HG03521 (cell line): ENCODE results near the gene PHYHIPL.

Experiments used
- ATAC-seq: cut with Tn5 transposase; IDR thresholded peaks from one replicate; pipeline ENCODE4 v1.9.1; 2021; ENCODE audit warnings: mild to moderate bottlenecking, moderate library complexity; ENCODE audit not compliant: unreplicated experiment

The PHYHIPL gene

DNA sequence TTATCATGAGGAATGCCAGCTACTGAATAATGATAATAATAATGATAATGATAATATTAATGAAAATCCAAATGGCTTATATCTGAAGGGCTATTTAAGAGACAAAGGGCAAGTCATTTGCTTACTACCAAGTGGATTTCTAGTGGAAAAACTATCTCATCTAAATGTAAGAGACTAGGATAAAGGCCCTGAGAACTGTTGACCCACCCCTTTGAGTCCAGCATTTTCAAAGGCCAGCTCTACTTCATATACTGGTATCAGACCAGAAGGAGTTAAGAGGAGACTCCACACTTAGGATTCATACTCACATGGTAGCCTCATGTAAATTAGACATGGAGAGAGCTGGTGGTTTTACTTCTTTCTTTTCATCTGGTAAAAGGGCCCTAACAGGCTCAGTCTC lies 76.0 kb downstream of the PHYHIPL start:
- ATAC-seq = no peak

DNA sequence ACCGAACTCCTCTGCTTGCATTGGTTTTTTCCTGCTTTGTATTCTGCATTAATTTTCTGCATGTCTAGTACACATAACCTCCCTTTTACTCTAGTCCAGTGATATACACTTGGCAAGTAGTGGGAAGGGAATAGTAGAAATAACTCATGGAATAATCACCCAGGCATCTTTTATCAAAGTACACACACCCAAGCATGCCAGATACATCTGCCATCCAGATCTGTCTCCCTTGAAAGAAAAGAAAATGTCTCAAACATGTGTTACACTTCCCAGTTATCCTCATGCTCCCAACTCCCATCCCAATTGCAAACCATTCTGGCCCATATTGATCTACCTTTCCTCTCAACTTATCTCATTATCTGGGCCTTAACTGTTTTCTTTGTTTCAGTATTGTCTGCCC lies 79.0 kb downstream of the PHYHIPL start:
- ATAC-seq = no peak

DNA sequence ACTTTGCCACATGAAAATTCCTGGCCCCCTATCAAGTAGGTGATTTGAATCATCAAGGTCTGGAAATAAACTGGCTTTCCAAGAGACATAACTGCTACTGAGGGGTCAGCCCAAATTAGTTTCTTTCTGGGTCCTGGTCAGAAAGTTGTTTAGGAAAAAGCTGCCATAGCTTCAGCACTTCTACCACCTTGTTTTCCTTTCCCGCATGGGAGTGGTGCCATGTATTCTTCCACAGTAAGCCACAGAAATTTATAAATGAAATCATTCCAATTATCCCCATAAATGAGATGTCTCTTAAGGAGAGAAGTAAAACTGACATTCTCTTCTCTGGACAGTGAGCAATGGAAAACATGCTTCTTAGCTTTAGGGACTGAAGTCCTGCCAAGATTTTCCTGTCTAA lies 80.8 kb downstream of the PHYHIPL start:
- no peak for ATAC-seq

DNA sequence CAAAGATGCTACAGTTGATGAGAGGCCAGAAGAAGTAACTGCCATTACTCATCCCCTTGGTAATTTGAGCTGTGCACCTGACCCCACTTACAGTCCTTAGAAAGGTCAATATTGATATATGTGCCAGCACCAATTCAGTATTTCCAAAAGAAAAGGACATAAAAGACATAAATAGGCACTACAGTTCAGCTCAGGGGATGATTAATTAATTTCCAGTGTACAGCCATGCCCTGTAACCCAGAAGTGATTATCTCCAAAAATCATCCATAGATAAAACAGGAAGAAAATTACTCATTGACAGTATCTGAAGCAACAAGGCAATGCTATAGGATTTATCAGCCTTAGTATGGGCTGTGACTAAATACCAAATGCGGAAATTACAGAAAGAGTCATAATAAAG lies 82.4 kb downstream of the PHYHIPL start:
- ATAC-seq = no peak

DNA sequence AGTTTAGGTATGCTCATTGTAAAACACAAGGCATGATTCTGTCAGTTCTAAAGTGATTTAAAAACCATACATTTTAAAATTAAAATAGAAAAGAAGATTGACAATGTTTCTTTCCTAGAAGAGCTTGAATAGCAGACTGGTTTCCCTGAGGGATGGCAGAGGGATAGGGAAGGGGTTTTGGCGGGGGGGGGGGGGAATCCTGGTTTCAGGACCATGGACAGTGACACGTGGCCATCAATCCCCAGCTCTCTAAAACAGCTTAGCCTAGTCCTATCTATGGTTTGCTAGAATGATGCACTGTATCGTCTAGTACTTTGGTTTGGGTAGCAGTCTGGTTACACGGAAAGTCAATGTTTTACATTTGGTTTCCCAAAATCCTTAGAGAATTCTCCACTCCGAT lies 88.7 kb downstream of the PHYHIPL start:
- ATAC-seq = no peak

DNA sequence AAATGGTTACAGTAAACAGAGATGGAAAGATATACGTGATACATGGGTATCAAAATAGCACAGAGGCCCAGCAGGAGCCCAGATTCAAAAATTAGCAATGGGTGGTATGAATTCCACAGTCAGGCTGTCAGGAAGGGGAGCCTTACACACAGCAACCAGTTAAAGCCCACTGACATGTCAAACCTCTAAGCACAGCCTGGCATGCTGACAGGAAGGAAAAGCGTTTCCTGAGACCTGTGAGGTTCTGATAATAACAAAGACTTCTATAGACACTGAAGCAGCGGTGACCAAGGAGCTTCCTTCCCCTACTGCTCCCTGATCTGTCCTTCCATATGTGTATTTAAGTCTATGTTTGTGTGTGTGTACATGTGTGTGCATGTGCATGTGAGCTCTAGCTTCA lies 89.9 kb downstream of the PHYHIPL start:
- ATAC-seq = no peak

DNA sequence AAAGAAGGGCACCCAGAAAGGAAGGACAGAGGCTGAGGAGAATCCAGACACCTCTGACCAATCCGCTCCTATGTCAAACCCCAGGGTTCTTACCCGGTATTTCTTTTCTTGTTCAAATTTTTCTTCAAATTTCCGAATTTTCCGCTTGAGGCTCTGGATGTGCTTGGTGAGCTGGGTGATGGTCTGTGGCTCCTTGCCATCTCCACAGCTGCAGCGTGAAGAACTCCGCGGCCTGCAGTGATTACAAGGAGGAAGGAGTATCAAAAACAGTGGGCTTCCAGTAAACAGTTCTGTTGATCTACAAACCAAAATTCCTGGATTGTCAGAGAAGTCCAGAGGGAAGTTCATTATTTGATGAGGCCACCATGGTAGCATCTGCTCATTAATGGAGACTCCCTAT lies 92.0 kb downstream of the PHYHIPL start:
- ATAC-seq = no peak

DNA sequence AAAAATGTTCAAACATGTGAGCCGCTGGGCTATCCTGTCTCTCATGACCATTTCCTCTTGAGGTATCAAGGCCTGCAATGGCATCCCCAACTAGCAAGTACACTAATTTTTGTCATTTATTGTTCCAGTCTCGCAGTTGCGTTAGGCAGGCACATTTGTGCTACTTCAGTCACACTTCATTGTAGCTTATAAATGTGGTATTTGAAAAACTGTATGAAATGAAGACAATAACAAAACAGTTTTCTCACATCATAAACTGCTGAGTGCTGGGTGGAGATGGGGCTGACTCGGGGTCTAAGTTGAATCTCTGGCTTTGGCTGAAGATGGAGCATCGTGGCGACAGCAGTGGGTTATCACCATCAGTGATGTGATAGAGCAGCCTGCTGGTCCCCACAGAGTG lies 93.2 kb downstream of the PHYHIPL start:
- ATAC-seq = no peak

DNA sequence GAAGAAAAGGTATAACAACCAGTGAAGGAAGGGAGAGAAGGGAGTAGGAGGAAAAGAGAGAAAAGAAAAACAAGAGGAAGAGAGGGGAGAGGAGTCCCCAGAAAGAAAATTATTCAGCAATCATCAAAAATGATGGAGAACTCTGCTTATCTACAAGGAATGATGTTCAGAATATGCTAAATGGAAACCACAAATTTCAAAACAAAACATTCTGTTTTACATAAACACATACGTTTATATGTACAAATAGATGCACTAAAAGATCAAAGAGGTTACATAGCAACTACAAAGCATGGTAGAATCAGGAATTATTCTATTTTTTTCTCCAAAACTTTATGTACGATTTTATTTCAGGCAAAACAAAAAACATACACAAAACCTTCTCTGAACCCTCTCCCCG lies 94.0 kb downstream of the PHYHIPL start:
- no peak for ATAC-seq

DNA sequence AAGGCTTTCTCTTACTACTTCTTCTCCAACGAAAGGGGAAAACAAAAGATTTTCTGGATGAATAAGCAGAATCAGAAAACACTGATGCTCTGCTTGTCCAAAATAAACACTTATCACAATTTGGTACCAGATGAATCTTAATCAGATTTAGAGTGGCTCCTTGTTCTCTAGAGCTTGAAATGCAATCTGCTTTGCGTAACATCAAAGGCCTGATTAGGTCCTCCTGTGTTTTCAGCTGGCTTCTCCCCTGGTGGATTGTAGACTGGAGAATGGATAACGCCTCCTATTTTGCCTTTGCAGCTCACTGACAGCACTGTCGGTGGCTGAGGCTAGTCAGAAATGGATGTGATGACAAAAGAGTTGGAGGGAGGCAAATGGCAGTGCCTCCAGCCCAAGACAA lies 94.7 kb downstream of the PHYHIPL start:
- ATAC-seq = no peak

DNA sequence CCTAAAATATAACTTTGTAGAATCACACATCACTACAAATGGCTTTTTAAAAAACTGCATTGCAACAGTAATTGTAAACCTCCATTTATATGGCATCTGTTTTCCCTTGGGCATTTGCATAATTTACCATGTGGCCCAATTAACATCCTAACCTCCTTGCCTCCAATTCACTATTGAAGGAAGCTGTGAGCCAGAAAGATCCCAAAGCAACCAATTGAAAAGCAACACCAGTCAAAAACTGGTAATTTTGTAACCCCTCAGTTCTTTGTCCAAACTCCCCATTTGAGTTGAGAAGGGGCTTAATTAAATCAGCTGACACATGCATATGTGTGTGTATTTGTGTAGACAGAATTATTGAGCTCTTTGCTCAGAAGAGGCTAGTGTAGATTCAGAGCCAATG lies 95.6 kb downstream of the PHYHIPL start:
- ATAC-seq = no peak

DNA sequence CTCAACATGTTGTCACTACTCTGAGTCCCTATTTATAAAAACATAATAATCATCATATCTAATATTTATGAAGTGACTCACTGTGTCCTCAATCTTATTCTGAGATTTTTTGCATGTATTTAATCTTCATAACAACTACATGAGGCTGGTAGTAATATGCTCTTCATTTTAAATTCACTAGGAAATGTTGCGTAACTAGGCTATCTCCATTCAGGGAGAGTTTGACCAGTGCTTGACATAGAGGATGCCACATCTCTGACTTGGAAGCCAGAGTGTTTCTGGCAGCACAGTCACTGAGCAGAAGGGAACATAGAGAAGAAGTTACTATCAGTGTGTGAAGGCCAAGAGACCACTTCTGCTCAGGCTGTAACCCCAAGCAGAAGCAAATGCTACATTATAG lies 97.0 kb downstream of the PHYHIPL start:
- no peak for ATAC-seq

DNA sequence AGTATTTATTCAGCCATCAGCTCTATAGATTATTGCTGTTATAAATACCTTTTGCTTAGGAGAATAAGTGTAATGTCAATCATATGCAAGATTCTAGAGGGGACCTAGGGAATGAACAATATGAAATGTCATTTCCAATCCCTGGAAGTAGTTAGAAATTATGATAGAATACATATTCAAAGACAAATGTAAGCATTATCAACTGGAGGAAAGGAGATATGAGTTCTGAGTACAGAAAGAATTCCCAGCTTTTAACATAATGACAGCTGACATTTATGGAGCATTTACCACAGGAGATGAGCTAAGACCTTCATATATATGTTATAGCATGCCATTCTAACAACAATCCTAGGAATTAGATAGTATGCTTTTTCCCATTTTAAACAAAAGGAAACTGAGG lies 99.7 kb downstream of the PHYHIPL start:
- ATAC-seq = no peak

DNA sequence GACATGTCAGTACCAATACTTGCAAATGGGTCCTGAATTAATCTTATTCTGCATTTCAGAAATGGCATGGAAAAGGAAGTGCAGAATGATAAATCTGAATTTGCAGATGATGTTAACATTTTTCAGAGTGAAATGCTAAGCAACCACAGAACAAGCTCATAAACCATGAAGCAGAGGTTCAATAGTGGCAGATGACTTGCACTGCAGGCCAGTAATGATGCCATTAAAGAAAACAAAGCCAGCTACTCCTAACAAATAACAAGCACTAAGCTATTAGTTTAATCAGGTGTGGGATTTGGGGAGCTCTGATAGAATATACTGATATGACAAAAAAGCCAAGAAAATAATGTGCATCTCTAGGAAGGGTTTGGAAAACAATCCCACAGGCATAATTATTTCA lies 100.5 kb downstream of the PHYHIPL start:
- ATAC-seq = no peak

DNA sequence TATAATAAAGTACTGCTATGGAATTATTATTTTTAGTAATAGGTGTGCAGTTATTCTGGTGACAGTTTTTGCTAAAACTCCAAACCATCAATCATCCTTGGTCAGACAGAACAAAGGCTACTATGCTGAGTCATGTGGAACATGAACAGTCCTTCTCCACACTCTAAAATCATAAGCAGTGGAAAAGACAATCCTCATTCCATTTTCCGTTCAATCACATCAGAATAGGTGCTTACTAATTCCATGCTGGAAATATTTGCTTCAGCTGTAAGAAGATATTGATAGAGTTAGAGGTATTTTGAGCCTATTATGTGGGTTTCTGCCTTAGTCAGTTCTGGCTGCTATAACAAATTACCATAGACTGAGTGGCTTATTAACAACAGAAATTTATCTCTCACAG lies 103.0 kb downstream of the PHYHIPL start:
- ATAC-seq = no peak

DNA sequence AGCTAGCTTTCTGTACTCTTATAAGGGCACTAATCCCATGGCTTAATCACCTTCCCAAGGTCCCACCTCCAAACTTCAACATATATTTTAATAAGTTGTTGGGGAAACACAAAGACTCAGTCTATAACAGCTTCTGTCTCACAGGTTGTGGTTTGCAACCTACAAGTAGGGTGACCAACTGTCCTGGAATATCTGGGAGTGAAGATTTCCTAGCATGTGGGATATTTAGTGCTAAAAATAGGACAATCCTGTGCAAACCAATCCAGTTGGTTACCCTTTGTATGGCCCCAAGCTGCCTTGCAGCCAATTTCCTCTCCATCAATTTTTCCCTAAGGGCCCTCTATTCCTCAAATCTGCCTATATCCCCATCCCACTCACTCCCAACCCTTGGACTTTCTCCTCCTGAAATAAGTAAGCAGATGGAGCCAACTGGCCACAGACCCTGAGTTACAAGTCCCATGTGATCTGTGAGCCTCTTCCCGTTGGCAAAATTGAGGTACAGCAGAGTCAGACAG lies 103.6 kb downstream of the PHYHIPL start:
- ATAC-seq = no peak

DNA sequence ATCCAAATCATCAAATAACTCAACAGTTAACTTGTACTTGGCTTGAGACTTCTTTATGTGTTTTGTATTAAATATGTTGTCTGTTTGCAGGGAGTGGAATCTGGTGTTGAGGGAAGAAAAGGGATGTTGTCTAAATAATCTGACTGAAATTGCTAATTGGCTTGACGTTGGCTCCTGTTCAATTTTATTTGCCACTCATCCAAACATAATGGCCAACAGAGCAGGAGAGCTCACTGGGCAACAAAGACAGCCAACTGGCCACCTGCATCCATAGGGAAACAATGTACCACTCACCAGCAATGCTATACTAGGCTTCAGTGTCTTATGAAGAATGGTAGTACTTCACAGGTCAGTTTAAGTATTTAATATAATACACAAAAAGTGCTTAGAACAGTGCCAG lies 105.4 kb downstream of the PHYHIPL start:
- no peak for ATAC-seq

DNA sequence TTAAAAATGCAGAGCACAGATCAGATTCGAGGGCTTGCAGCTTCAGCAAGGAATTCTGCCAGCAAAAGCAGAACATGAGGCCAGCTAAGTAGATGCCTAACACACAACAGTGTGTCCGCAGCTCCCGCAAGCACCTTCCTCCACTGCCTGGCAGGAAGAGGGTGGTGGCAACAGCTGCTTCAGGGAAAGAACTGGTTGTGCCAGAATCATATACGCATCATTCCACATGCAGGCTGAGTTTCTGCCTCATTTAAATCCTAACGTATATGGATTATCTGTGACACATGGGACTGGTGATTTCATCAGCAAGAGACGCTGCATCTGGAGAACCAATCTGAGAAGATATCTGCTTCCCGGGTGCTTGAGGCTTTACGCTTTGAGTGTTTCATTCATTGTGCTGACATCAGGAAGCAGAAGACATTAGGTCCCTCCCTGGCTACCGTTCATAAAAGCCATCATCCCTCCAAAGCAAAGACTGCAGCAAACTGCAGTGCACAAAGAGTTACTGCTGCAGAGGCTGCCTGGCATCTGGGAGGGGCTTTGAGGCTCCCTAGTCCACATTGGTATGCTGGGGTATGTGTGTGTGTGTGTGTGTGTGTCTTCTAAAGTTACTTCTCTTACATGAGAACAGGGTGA lies 107.1 kb downstream of the PHYHIPL start:
- no peak for ATAC-seq

DNA sequence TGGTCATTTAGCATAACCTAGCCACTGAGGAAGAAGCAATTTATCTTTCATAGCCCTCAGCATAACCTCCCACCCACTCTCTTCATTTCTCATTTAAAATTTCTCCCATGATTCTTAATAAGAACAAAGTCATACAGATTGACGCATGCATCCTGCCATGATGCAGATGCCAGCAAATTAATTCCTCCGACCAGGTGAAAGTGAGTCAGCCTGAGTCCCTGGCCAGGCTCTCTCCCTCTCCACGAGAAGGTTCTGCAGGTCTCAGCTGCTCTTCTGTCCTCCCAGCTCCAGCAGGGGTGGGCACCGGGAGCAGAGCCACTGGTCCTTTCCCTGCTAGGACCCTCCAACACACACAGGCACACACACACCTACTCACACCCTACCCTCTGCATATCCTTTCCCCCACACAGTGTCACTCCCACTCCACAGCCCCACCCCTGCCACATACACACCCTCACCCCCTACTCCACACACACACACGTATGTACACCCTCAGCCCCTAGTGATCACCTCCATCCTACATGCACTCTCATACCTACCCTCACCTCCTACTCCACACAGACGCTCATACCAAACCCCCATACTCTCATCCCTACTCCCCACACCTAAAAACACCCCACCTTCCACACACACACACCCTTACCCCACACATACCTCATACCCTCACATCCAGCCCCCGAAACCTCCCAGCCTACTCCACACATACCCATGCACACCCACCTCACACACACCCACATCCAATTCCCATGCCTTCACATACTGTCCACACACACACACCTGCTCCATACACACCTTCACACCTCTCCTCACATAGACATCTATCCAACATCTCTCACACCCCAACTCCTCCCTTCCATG lies 107.9 kb downstream of the PHYHIPL start:
- ATAC-seq = no peak

DNA sequence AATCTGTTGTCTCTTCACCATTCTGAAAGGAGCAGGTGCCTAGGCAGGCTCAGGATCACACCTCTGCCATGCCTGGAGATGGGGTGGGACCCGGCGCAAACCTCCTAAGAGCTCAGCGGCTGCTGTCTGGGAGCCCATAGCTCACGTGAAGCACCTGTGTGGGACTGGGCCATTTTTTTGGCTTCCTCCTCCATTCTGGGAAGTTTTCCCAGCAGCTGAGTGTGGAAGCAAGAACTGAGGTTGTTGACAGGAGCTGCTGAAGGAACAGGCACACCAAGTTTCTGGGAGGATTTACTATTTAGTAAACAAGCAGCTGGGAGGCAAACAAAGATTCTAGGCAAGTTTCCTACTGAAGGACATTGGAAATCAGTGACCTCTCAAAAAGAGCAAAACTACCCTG lies 108.6 kb downstream of the PHYHIPL start:
- no peak for ATAC-seq

DNA sequence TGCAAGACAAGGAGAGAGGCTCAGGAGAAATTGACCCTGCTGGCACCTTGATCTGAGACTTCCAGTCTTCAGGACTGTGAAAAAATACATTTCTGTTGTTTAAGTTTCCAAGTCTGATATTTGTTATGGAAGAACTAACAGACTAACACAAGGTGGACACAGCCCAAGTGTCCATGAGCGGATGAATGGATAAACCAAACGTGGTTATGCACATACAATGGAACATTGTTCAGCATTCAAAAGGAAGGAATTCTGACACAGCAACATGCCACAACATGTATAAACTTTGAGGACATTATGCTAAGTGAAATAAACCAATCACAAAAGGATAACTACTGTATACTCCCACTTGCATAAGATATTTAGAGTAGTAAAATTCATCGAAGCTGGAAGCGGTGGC lies 109.4 kb downstream of the PHYHIPL start:
- ATAC-seq = no peak

DNA sequence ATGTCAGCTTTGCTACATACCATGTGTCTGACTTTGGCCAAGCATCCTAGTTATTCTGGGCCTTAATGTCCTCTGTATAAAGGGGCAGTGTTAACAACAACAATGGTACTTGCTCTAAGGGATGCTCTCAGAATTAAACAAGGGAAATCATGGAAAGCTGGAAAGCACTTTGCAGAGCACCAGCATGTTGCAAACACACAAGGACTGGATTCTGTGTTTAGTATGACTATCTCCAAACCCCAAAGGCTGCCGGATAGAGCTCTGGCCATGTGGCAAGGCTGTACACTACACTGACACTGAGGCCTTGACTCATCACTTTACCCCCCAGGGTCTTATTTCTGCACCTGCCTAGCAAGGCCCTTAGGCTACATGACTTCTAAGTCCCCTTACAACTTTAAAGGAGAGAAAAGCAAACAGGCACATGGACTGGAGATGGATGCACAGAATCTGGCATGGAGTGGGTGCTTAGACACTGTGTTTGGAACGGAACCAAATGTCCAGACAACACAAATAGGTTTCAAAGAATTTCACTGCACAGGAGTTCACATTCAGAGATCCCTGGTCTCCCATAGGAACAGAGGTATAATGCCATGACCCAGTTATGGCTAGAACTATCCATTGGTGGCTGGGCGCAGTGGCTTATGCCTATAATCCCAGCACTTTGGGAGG lies 111.3 kb downstream of the PHYHIPL start:
- ATAC-seq = no peak
